SK-N-SH (cell line): Measurements from ENCODE around the gene NUP133.

Experiments used
- CTCF ChIP-seq: fragments of 200-600 bp; sonication (generic); IDR thresholded peaks from 2 replicates; pipeline ENCODE4 v1.6.1; 2017; ENCODE audit warnings: antibody characterized with exemption, mild to moderate bottlenecking, moderate library complexity
- FOXM1 ChIP-seq: IDR thresholded peaks from 2 replicates; pipeline ENCODE4 v1.4.0; 2012; ENCODE audit warnings: low read depth, mild to moderate bottlenecking
- JUND ChIP-seq: IDR thresholded peaks from 2 replicates; pipeline ENCODE4 v1.4.0; 2012
- POLR2AphosphoS5 ChIP-seq: IDR thresholded peaks from 2 replicates; pipeline ENCODE4 v1.6.1; 2012; ENCODE audit warnings: low read depth, low read length
- RCOR1 ChIP-seq: fragments of 150-350 bp; IDR thresholded peaks from 2 replicates; pipeline ENCODE4 v1.6.1; 2017; ENCODE audit warnings: antibody characterized with exemption, low read length
- REST ChIP-seq: IDR thresholded peaks from 2 replicates; pipeline ENCODE4 v1.6.1; 2012; ENCODE audit warnings: mild to moderate bottlenecking, low read depth, low read length, moderate library complexity
- RFX5 ChIP-seq: IDR thresholded peaks from 2 replicates; pipeline ENCODE4 v1.6.1; 2012; ENCODE audit warnings: mild to moderate bottlenecking, improper control_type of control experiment, low read length
- SMC3 ChIP-seq: IDR thresholded peaks from 2 replicates; pipeline ENCODE4 v1.6.1; 2012; ENCODE audit warnings: low read depth, low read length, improper control_type of control experiment
- TEAD4 ChIP-seq: IDR thresholded peaks from 2 replicates; pipeline ENCODE4 v1.4.0; 2012; ENCODE audit warnings: mild to moderate bottlenecking, borderline replicate concordance; ENCODE audit not compliant: insufficient read depth
- YY1 ChIP-seq: IDR thresholded peaks from 2 replicates; pipeline ENCODE4 v1.4.0; 2012; ENCODE audit warnings: low read depth, mild to moderate bottlenecking
- TF ChIP-seq, protein P1 (sequence below): IDR thresholded peaks from 2 replicates; pipeline ENCODE4 v1.4.0; 2012; ENCODE audit warnings: low read depth
- TF ChIP-seq, protein P2 (sequence below): IDR thresholded peaks from 2 replicates; pipeline ENCODE4; 2012
- TF ChIP-seq, protein P3 (sequence below): fragments of 150-350 bp; IDR thresholded peaks from 2 replicates; pipeline ENCODE4 v1.6.1; 2017; ENCODE audit warnings: antibody characterized with exemption, low read length, low read depth, borderline replicate concordance
- TF ChIP-seq, protein P4 (sequence below): IDR thresholded peaks from 2 replicates; pipeline ENCODE4 v1.4.0; 2012; ENCODE audit warnings: low read depth, borderline replicate concordance

GRCh38 chr1:229432116-229432461, 76.1 kb downstream of the NUP133 start:
- TF ChIP-seq, protein P1, sequence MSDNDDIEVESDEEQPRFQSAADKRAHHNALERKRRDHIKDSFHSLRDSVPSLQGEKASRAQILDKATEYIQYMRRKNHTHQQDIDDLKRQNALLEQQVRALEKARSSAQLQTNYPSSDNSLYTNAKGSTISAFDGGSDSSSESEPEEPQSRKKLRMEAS: no peak
- no peak for TF ChIP-seq REST
- TF ChIP-seq CTCF: no peak
- TF ChIP-seq RFX5: no peak
- no peak for TF ChIP-seq JUND
- no peak for TF ChIP-seq YY1
- TF ChIP-seq, protein P2, sequence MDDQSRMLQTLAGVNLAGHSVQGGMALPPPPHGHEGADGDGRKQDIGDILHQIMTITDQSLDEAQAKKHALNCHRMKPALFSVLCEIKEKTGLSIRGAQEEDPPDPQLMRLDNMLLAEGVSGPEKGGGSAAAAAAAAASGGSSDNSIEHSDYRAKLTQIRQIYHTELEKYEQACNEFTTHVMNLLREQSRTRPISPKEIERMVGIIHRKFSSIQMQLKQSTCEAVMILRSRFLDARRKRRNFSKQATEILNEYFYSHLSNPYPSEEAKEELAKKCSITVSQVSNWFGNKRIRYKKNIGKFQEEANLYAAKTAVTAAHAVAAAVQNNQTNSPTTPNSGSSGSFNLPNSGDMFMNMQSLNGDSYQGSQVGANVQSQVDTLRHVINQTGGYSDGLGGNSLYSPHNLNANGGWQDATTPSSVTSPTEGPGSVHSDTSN: no peak
- no peak for TF ChIP-seq RCOR1
- no peak for TF ChIP-seq POLR2AphosphoS5
- no peak for TF ChIP-seq SMC3
- no peak for TF ChIP-seq FOXM1
- TF ChIP-seq, protein P3, sequence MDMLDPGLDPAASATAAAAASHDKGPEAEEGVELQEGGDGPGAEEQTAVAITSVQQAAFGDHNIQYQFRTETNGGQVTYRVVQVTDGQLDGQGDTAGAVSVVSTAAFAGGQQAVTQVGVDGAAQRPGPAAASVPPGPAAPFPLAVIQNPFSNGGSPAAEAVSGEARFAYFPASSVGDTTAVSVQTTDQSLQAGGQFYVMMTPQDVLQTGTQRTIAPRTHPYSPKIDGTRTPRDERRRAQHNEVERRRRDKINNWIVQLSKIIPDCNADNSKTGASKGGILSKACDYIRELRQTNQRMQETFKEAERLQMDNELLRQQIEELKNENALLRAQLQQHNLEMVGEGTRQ: no peak
- TF ChIP-seq, protein P4, sequence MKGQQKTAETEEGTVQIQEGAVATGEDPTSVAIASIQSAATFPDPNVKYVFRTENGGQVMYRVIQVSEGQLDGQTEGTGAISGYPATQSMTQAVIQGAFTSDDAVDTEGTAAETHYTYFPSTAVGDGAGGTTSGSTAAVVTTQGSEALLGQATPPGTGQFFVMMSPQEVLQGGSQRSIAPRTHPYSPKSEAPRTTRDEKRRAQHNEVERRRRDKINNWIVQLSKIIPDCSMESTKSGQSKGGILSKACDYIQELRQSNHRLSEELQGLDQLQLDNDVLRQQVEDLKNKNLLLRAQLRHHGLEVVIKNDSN: no peak
- no peak for TF ChIP-seq TEAD4
